Smooth muscle cell (in vitro differentiated cells): Measurements from ENCODE around the gene HARBI1. TPM values are rescaled to one million over a fixed set of nuclear protein-coding genes. Genes with fewer than 3 reads are reported as not detected.
A peak's percentile ranks its signal among the peaks of the same experiment; 100 is the strongest.

Experiments used
- DNase-seq: peaks from one replicate; lab custom pipeline; 2025; ENCODE audit not compliant: unreplicated experiment; lab: John Stamatoyannopoulos, UW
- H2AFZ ChIP-seq: fragments of 200-600 bp; sonication (generic); 2 replicates; pipeline ENCODE4 v1.6.0; 2016; ENCODE audit warnings: antibody characterized with exemption, low read depth, mild to moderate bottlenecking
- H3F3A ChIP-seq: fragments of 200-600 bp; sonication (generic); 2 replicates; pipeline ENCODE4 v1.6.0; 2017; ENCODE audit warnings: antibody characterized with exemption, low read depth
- H3K27ac ChIP-seq: fragments of 200-600 bp; sonication (generic); 2 replicates; pipeline ENCODE4 v1.5.1; 2016; ENCODE audit warnings: low read depth, mild to moderate bottlenecking
- H3K27me3 ChIP-seq: fragments of 200-600 bp; sonication (generic); 2 replicates; pipeline ENCODE4 v1.6.1; 2016; ENCODE audit warnings: low read depth, mild to moderate bottlenecking
- H3K36me3 ChIP-seq: fragments of 200-600 bp; sonication (generic); 2 replicates; pipeline ENCODE4 v1.5.1; 2016; ENCODE audit warnings: low read depth
- H3K4me1 ChIP-seq: fragments of 200-600 bp; sonication (generic); 2 replicates; pipeline ENCODE4 v1.5.1; 2016; ENCODE audit warnings: low read depth
- H3K4me2 ChIP-seq: fragments of 200-600 bp; sonication (generic); 2 replicates; pipeline ENCODE4 v1.6.0; 2016; ENCODE audit warnings: mild to moderate bottlenecking
- H3K4me3 ChIP-seq: fragments of 200-600 bp; sonication (generic); 2 replicates; pipeline ENCODE4 v1.5.1; 2016; ENCODE audit warnings: mild to moderate bottlenecking
- H3K79me2 ChIP-seq: fragments of 200-600 bp; sonication (generic); 2 replicates; pipeline ENCODE4 v1.6.0; 2016; ENCODE audit warnings: low read depth, mild to moderate bottlenecking
- H3K9ac ChIP-seq: fragments of 200-600 bp; sonication (generic); 2 replicates; pipeline ENCODE4 v1.6.0; 2016; ENCODE audit warnings: low read depth
- H3K9me3 ChIP-seq: fragments of 200-600 bp; sonication (generic); replicated peaks from 2 replicates; pipeline ENCODE4 v1.5.1; 2016; ENCODE audit warnings: low read depth
- H4K20me1 ChIP-seq: fragments of 200-600 bp; sonication (generic); 2 replicates; pipeline ENCODE4 v1.6.0; 2016; ENCODE audit warnings: low read depth
- CTCF ChIP-seq: fragments of 200-600 bp; sonication (generic); IDR thresholded peaks from 2 replicates; pipeline ENCODE4 v1.5.1; 2017; ENCODE audit warnings: borderline replicate concordance, mild to moderate bottlenecking, antibody characterized with exemption; ENCODE audit not compliant: insufficient read depth, poor library complexity, severe bottlenecking
- WGBS: methylation state at CpG from one replicate; pipeline ENCODE4 v1.1.7; 2016; ENCODE audit warnings: low lambda C conversion rate; 5-methylcytosine and 5-hydroxymethylcytosine counted together
- polyA plus RNA-seq: library from polyadenylated mRNA; unstranded; fragments of >200 nt; fragmentation: Nextera tagmentation; extraction: Ambion mirVana; gene quantifications from 2 replicates; pipeline ENCODE4 v1.2.1, GENCODE V29; 2016
- total RNA-seq: library from RNA; depleted of rRNA; stranded (reverse); fragments of >200 nt; gene quantifications from 2 replicates; pipeline ENCODE4 v1.2.3, GENCODE V29; 2014

Gene HARBI1
- total and polyA plus RNA-seq, 2 experiments from 2014 or later, result 2.4 to 2.9 TPM

GRCh38 chr11:46594785-46595184 is 22.2 kb downstream of the HARBI1 start:
- Histone ChIP-seq H3K27me3 (no peaks in the 10 kb centered on the region), H3K4me2 (peak overlapping the region; percentile 95), H2AFZ (peak overlapping the region; percentile 97), H4K20me1 (peaks cover 30% of the 10 kb centered on the region), H3K36me3 (no peaks in the 10 kb centered on the region), H3K27ac (peak overlapping the region; percentile 81), H3F3A (no peaks in the 10 kb centered on the region), H3K9ac (no peak overlapping the region), H3K9me3 (no peaks in the 10 kb centered on the region), H3K4me1 (peaks cover 18% of the 10 kb centered on the region), H3K79me2 (peaks cover 40% of the 10 kb centered on the region), H3K4me3 (peak overlapping the region; percentile 94)
- no peak for DNase-seq
- no peak for TF ChIP-seq CTCF
- WGBS, result 97% methylated on average over 10 of the region's 10 CpGs

GRCh38 chr11:46594374-46594700 is 22.7 kb downstream of the HARBI1 start:
- H3K4me2 ChIP-seq, result peak overlapping the region; percentile 95
- H3K27me3 ChIP-seq, result no peaks in the 10 kb centered on the region
- H3K27ac ChIP-seq, result peak overlapping the region; percentile 81
- H3K36me3 ChIP-seq, result no peaks in the 10 kb centered on the region
- H3K4me1 ChIP-seq, result peaks cover 18% of the 10 kb centered on the region
- H3K9ac ChIP-seq, result peak overlapping the region; percentile 93
- peak overlapping the region; percentile 97 for H2AFZ ChIP-seq
- H3K4me3 ChIP-seq, result peak overlapping the region; percentile 94
- peaks cover 34% of the 10 kb centered on the region for H4K20me1 ChIP-seq
- H3F3A ChIP-seq, result no peaks in the 10 kb centered on the region
- no peak for DNase-seq
- H3K79me2 ChIP-seq, result peaks cover 45% of the 10 kb centered on the region
- no peak for TF ChIP-seq CTCF
- H3K9me3 ChIP-seq, result no peaks in the 10 kb centered on the region
- WGBS, result 37% methylated on average over 3 of the region's 3 CpGs

GRCh38 chr11:46593550-46594373 is 23.3 kb downstream of the HARBI1 start, which contains the start of gene AMBRA1:
Gene AMBRA1, minus strand, starts transcription at chr11:46594023. Its CDS starts 45,643 bp downstream, at chr11:46548380.
- no peak for TF ChIP-seq CTCF
- H3K27me3 ChIP-seq, result no peaks in the 10 kb centered on the region
- peaks cover 40% of the 10 kb centered on the region for H4K20me1 ChIP-seq
- no peaks in the 10 kb centered on the region for H3K9me3 ChIP-seq
- peak; percentile 45 for DNase-seq
- H3K9ac ChIP-seq, result peak within 1 kb of the TSS; percentile 93
- no peaks in the 10 kb centered on the region for H3F3A ChIP-seq
- peaks cover 18% of the 10 kb centered on the region for H3K4me1 ChIP-seq
- no peaks in the 10 kb centered on the region for H3K36me3 ChIP-seq
- WGBS, result 2% methylated on average over 54 of the region's 54 CpGs
- peak within 1 kb of the TSS; percentile 81 for H3K27ac ChIP-seq
- H3K79me2 ChIP-seq, result peaks cover 50% of the 10 kb centered on the region
- H3K4me3 ChIP-seq, result peak within 1 kb of the TSS; percentile 94
- H2AFZ ChIP-seq, result peak within 1 kb of the TSS; percentile 97
- peak within 1 kb of the TSS; percentile 95 for H3K4me2 ChIP-seq
